Neural cell (in vitro differentiated cells): Measurements from ENCODE around the gene PIAS4. TPM values are rescaled to one million over a fixed set of nuclear protein-coding genes. Genes with fewer than 3 reads are reported as not detected.

ENCODE experiments used
- H2AFZ ChIP-seq: fragments of 200-600, 300-800 bp; sonication (generic), shearing (Covaris generic); 2 replicates; pipeline ENCODE4 v1.6.0; 2014; ENCODE audit warnings: low read depth, mild to moderate bottlenecking, antibody characterized with exemption, low read length, moderate library complexity
- H3F3A ChIP-seq: fragments of 200-600 bp; shearing (Covaris generic); 2 replicates; pipeline ENCODE4 v1.6.1; 2016; ENCODE audit warnings: mild to moderate bottlenecking, moderate library complexity, mixed read lengths, antibody characterized with exemption, low read length; ENCODE audit not compliant: insufficient read depth, poor library complexity, severe bottlenecking
- H3K27ac ChIP-seq: fragments of 200-600, 300-800 bp; sonication (generic), shearing (Covaris generic); 2 replicates; pipeline ENCODE4 v1.5.1; 2014; ENCODE audit warnings: mild to moderate bottlenecking, low read length, moderate library complexity
- H3K27me3 ChIP-seq: fragments of 300-800, 200-600 bp; sonication (generic), shearing (Covaris generic); 2 replicates; pipeline ENCODE4 v1.6.0; 2014; ENCODE audit warnings: mild to moderate bottlenecking, low read depth, low read length, moderate library complexity; ENCODE audit not compliant: insufficient read depth
- H3K36me3 ChIP-seq: fragments of 300-800, 200-600 bp; sonication (generic), shearing (Covaris generic); 2 replicates; pipeline ENCODE4 v1.5.1; 2014; ENCODE audit warnings: mild to moderate bottlenecking, antibody characterized with exemption, low read length, moderate library complexity; ENCODE audit not compliant: insufficient read depth
- H3K4me2 ChIP-seq: fragments of 300-800, 200-600 bp; sonication (generic), shearing (Covaris generic); 2 replicates; pipeline ENCODE4 v1.6.0; 2014; ENCODE audit warnings: mild to moderate bottlenecking, low read length
- H3K4me3 ChIP-seq: fragments of 300-800, 200-600 bp; sonication (generic), shearing (Covaris generic); 2 replicates; pipeline ENCODE4 v1.5.1; 2014; ENCODE audit warnings: mild to moderate bottlenecking, low read length, moderate library complexity
- H3K79me2 ChIP-seq: fragments of 200-600 bp; shearing (Covaris generic); replicated peaks from 2 replicates; pipeline ENCODE4 v1.6.0; 2014; ENCODE audit warnings: mild to moderate bottlenecking, low read length, moderate library complexity; ENCODE audit not compliant: insufficient read depth
- H3K9ac ChIP-seq: fragments of 300-800, 200-600 bp; sonication (generic), shearing (Covaris generic); 2 replicates; pipeline ENCODE4 v1.6.1; 2016; ENCODE audit warnings: mild to moderate bottlenecking, low read length, mixed read lengths
- H3K9me2 ChIP-seq: fragments of 200-600 bp; shearing (Covaris generic); 2 replicates; pipeline ENCODE4 v1.6.1; 2016; ENCODE audit warnings: mild to moderate bottlenecking, low read length, mixed read lengths; ENCODE audit not compliant: insufficient read depth
- H3K9me3 ChIP-seq: fragments of 200-600, 300-800 bp; sonication (generic), shearing (Covaris generic); 2 replicates; pipeline ENCODE4 v1.6.1; 2016; ENCODE audit warnings: mild to moderate bottlenecking, mixed run types, low read length, moderate library complexity, mixed read lengths
- H4K20me1 ChIP-seq: fragments of 200-600 bp; shearing (Covaris generic); 2 replicates; pipeline ENCODE4 v1.6.1; 2016; ENCODE audit warnings: mild to moderate bottlenecking, mixed run types; ENCODE audit not compliant: insufficient read depth
- CTCF ChIP-seq: fragments of 450-650 bp; IDR thresholded peaks from 2 replicates; pipeline ENCODE4 v1.5.1; 2014; ENCODE audit warnings: antibody characterized with exemption, mild to moderate bottlenecking, moderate library complexity; ENCODE audit not compliant: poor library complexity, severe bottlenecking
- EP300 ChIP-seq: fragments of 450-650 bp; conservative IDR thresholded peaks from 2 replicates; pipeline ENCODE4 v1.6.1; 2014; ENCODE audit warnings: antibody characterized with exemption, mild to moderate bottlenecking, moderate library complexity; ENCODE audit not compliant: poor library complexity, severe bottlenecking
- EZH2 ChIP-seq: fragments of 200-600, 300-800 bp; shearing (Covaris generic), sonication (generic); IDR thresholded peaks from 2 replicates; pipeline ENCODE4 v1.6.1; 2014; ENCODE audit warnings: antibody characterized with exemption, low read length, borderline replicate concordance, mild to moderate bottlenecking; ENCODE audit not compliant: insufficient read depth, poor library complexity, severe bottlenecking
- MXI1 ChIP-seq: fragments of 450-650 bp; conservative IDR thresholded peaks from 2 replicates; pipeline ENCODE4 v1.6.1; 2014; ENCODE audit warnings: antibody characterized with exemption, mild to moderate bottlenecking; ENCODE audit not compliant: poor library complexity, severe bottlenecking
- POLR2AphosphoS5 ChIP-seq: IDR thresholded peaks from 2 replicates; pipeline ENCODE4 v1.6.1; 2012
- RAD21 ChIP-seq: fragments of 450-650 bp; conservative IDR thresholded peaks from 2 replicates; pipeline ENCODE4 v1.6.1; 2014; ENCODE audit warnings: antibody characterized with exemption, mild to moderate bottlenecking, moderate library complexity
- REST ChIP-seq: IDR thresholded peaks from 2 replicates; pipeline ENCODE4 v1.6.1; 2012; ENCODE audit warnings: borderline replicate concordance
- SMC3 ChIP-seq: fragments of 450-650 bp; conservative IDR thresholded peaks from 2 replicates; pipeline ENCODE4 v1.6.1; 2014; ENCODE audit warnings: antibody characterized with exemption, mild to moderate bottlenecking, moderate library complexity; ENCODE audit not compliant: poor library complexity
- TAF1 ChIP-seq: IDR thresholded peaks from 2 replicates; pipeline ENCODE4 v1.6.1; 2012; ENCODE audit warnings: low read depth
- polyA plus RNA-seq: library from polyadenylated mRNA; depleted of rRNA; stranded (reverse); fragments of >200 nt; gene quantifications from 2 replicates; pipeline ENCODE4 v1.2.3, GENCODE V29; 2014

PIAS4 gene
- polyA plus RNA-seq, 1 donor from 2014 or later, result 22.3 TPM

- TF ChIP-seq EZH2 (no peak), REST (no peak), POLR2AphosphoS5 (no peak), RAD21 (no peak), EP300 (no peak), SMC3 (no peak), CTCF (no peak)
- Histone ChIP-seq H3F3A (no peaks in the 10 kb centered on the region), H3K9me2 (no peaks in the 10 kb centered on the region), H3K4me3 (no peak overlapping the region), H3K36me3 (no peaks in the 10 kb centered on the region), H3K9me3 (no peaks in the 10 kb centered on the region), H4K20me1 (no peaks in the 10 kb centered on the region), H3K9ac (no peak overlapping the region), H3K27ac (no peak overlapping the region), H3K4me2 (no peak overlapping the region), H3K79me2 (no peaks in the 10 kb centered on the region), H2AFZ (no peak overlapping the region), H3K27me3 (no peaks in the 10 kb centered on the region)
Observed at GRCh38 chr19:4036576-4037300, 29.2 kb downstream of the PIAS4 start.

GRCh38 chr19:4037301-4037949 is 29.9 kb downstream of the PIAS4 start:
- Histone ChIP-seq H2AFZ (no peak overlapping the region), H3K36me3 (no peaks in the 10 kb centered on the region), H3K27ac (no peak overlapping the region)

More at GRCh38 chr19:4037301-4037949, 29.9 kb downstream of the PIAS4 start:
- H3K9ac ChIP-seq, result no peak overlapping the region
- no peak for TF ChIP-seq SMC3
- no peak for TF ChIP-seq CTCF
- no peak for TF ChIP-seq EP300
- TF ChIP-seq TAF1, result no peak
- TF ChIP-seq RAD21, result no peak
- TF ChIP-seq MXI1, result no peak
- no peak for TF ChIP-seq EZH2
- no peak overlapping the region for H3K4me2 ChIP-seq
- H3K79me2 ChIP-seq, result no peaks in the 10 kb centered on the region
- no peak overlapping the region for H3K4me3 ChIP-seq
- no peaks in the 10 kb centered on the region for H3K9me2 ChIP-seq
- H3K27me3 ChIP-seq, result no peaks in the 10 kb centered on the region
- no peaks in the 10 kb centered on the region for H4K20me1 ChIP-seq
- no peaks in the 10 kb centered on the region for H3K9me3 ChIP-seq
- no peaks in the 10 kb centered on the region for H3F3A ChIP-seq
